Non-pigmented ciliary epithelial cell (primary cell): ENCODE results near the gene TRIM66.

Experiments used
- DNase-seq: peaks from one replicate; pipeline ENCODE4 v3.0.0-alpha.2; 2010; ENCODE audit warnings: low read depth

Gene TRIM66

DNA sequence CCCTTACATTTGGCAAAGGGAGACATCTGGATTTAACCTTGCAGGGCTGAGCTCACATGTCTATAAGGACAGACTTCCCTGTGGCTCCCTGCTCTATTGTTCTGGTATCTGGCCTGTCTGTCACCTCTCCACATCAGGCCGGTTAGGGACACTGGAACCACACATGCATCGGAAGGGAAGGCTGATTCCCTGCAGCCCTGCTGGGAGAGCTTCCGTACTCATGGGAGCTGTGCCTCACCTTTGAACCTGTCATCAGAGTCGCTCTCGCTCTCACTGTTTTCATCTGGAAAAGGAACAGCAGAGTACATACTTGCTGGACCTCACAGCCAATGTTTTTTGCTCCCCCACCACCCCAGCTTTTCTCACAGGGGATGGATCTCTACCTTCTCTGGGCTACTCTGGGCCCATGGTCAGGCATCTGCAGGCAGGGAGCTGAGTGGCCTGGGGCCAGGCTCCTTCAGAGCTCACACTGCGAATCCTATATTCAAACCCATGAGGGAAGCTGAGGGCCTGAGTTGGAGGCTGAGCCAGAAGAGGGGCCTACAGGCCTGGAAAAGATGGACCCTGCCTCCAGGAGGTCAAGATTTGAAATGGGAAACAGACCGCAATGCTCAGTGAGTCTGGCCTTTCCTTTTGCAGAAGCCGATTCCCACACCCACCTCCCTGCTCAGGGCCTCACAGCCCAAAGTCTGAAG lies 31.4 kb upstream of the TRIM66 start:
- no peak for DNase-seq

DNA sequence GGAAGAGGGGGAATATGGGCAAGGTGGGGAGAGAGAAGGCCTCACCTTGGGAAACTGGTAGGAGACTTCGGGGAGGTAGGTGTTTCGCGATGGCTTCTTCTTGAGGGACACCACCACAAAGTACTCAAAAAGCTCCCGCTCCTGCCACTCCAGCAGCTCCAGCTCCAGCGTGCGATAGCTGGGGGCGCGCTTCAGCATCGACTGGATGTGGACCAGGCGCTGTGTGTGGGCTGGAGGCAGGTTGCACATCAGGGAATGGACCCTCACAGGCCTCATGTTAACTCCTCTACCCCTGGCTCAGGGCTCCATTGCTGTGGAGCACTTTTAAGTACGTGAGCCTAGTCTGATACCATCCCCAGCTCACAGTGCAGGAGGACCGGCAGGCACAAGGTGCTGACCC lies 30.0 kb upstream of the TRIM66 start:
- DNase-seq, result no peak

DNA sequence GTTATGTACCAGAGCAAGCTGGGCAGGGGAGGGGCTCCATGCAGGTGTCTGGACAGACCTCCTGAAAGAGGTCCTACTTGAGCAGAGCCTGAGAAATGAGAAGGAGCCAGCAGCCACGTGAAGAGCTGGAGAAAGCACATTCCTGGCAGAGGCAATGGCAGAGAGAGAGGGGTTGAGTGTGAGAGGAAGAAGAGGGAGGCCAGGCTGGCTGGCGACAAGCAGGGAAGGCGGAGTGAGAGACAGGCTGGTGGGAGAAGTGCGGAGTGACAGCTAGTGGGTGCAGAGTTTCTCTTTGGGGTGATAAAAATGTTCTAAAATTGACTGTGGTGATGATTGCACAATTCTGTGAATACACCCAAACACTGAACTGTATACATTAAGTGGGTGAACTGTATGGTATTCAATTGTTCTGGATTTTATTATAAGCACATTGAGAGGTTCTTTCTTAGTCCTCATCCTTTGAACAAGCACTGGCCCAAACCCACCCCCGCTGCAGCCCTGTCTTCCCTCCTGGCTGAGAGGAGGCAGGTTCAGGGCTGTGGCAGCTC lies 29.5 kb upstream of the TRIM66 start:
- no peak for DNase-seq

DNA sequence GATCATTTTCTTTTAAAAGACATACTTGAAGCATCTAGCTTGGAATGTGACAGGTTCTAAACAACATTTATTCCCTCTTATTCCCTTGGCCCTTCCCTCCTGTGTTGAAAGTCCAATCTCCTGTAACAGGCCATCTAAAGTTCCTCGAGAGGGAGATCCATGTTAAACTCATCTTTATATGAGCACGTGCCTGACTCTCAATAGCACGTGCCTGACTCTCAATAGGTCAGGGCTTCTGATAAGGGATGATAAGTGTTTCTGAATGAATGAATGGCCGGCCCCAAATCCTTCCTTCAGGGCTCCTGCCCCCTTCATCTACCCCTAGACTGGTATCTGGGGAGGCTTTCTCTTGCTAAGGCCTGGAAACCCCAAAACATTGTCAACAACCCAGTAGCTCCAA lies 27.3 kb upstream of the TRIM66 start:
- DNase-seq, result no peak

DNA sequence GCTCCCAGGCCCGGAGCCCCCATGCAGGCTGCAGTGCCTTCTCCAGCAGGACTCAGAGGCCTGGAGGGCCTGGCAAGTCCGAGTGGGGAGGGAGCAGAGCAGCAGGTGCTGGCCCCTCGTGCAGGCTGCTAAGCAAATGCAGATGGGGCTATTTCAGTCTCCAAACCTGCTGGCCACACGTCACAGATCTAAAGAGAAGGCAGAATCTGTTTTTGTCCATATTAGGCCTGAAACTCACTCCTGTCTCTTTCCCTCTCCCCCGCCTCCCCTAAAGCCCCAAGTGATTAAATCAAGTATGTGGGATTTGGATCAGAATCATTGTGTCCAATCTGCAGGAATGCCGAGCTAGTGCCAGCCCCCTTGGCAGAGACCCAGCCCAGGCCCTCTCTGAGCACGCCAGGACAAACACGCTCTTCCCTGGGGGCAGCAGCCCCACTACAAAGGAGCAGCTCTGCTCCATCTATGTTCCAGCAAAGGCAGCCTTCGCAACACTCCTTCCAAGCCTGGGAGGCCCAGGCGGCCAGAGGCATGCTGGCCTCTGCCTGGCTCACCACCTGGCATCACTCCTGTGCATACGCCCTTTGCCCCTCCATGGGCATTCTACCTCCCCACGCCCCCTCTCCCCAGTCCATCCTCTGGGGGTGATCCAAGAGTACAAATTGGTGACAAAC lies 26.7 kb upstream of the TRIM66 start:
- DNase-seq, result no peak

DNA sequence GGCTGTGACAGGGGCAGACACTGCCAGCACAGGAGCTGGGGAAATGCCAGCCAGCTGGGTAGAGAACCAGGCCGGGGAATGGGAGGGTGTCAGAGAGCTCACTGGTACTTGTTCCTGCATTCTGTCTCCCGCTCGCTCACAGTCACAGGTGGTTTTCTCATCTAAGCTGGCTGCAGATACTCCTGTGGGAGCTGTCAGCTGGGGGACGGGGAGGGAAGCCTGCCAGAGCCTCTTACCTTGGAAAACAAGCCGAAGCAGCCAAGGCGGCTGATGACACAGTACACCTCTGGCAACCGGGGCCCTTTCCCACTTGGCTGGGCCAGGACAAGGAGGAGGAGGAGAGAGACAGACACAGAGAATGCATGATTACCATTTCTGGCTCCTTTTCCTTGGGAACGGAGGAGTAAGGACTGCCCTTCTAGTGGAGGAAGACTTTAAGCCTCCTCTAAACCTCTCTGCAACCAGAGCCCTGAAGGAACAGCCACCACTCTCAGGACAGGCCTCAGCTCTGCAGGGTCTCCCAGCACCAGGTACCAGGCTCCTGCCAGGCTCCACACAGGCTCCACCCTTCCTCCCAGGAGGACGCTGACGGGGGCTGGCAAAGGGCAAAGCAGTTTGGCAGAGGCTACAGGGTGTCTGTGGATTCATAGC lies 25.2 kb upstream of the TRIM66 start:
- DNase-seq, result no peak

DNA sequence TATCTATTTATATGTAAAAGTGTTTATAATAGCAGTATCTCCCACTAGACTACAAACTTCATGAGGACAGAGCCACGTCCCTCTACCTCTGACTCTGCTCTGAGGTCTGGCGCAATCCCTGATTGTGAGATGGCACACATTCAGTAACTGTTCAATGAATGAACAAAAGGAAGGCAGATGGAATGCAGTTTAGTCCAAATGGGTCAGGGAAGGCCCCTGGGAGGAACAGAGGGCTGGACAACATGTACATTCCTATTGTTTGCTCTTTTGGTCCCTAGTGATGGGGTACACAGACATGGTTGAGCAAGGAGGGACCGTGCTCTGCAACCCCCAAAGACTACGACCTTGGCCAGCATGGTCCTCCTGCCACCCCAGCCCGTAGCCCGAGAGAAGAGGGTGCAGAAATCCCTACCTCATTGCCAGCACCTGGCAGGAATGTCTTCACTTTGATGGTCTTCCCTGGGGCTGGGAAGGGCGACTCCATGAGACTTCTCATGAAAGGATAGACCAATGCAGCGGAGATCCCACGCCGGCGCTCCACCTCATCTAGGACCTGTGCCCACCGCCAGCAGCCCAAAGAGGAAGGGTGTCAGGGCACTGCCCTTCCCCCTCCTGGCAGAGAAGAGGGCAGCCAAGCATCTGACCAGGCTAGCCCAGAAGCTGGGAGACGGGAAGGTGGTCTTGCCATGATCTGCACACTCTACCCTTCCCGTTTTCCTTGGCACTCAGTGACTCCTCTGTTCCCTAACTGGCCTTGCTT lies 24.4 kb upstream of the TRIM66 start:
- DNase-seq, result no peak

DNA sequence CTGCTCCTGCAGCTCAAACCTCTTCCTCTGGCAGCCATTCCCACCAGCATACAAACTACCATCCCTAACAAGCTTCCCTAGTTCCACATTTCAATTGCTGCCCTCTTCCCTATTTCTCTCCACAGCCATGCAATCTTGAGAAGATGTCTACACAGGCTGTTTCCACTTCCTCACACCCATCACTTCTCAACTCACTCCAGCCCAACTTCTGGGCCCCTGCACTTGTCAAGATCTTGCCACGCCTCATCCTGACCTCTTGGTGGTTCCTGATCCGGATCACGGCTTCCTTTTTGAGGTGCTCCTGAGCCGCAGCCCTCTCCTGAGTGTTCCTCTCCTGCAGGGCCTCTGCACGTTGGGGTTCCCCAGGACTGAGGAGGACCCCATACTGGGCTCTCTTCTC lies 22.7 kb upstream of the TRIM66 start:
- no peak for DNase-seq

DNA sequence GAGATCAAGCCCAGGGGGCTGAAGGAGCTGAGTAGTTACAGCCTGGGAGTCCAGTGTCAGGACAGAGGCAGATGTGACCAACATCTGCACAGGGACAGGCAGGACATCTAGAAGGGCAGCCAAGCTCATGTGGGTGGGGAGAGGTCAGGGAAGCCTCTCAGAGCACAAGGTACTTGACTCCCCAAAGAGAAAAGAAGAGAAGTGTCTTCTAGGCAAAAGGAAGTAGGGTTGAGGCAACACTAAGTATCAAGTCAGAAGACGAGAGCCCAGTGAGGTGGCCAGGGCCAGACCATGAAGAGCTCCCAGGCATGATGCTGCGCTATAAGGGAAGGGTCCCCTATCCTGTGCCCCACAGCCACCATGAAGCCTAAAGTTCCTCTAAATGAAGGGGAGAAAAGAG lies 21.7 kb upstream of the TRIM66 start:
- no peak for DNase-seq

DNA sequence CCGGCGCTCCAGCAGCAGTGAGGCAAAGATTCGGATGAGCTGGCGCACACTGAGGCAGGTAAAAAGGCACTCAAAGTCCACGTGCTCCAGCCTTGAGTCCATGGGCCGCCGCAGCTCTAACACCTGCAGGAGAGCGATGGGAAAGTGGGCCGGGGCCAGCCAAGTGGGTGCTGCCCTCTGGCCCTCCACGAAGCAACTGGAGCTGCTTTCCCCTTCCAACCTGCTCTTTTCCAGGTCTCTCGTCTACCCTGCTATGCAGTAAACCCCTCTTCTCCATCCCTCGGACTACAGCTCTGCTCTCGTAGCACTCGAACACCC lies 20.1 kb upstream of the TRIM66 start:
- DNase-seq, result no peak

DNA sequence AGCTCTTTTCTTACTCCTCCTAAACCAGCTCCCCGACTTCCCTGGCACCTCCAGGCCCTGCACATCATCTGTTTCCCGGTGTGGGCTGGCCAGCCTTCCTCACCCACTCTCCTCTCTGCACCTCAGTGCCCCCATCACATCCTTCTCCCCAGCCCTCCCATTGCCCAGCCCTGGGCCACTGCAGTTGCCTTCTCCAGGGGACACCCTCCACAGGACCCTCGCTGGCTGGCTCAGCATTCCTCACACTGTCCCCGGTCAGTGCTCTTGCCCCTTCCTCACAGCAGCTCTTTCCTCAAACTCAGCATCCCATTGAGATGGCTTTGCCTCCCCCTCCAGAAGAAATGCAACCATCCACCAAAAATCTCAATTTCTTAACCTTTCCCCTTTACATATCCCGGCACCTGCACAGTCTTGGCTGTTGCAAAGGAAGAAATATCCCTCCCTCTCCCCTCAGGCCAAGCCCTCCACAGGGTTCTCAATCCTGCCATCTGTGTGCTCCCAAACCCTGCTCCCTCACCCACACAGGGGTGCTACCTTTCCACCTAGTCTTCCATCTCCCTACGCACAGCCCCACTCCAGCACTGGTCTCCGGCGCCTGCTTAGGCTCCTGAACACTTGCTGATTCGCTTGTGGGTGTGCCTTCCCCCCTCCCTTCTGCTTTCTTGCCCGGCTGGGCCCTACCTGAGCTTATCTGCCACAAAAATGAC lies 19.6 kb upstream of the TRIM66 start:
- DNase-seq, result no peak

DNA sequence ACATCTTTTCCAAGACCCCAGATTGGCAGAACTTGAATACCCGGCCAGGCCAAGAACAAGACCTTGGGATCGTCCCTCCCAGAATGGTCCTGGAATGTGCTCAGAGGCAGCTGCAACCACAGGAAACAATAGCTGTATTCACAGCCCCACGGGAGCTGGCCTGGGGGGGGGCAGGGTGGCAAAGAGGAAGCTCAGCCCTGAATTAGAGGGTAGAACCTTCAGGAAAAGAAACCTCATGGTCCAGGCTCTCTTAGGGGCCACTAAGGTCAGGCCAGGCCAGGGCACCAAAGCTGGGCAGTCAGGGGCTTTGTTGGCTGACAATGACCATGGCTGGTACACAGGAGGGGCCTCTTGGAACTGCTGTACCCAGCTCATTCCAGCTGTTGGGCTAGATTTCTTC lies 17.4 kb upstream of the TRIM66 start:
- no peak for DNase-seq

DNA sequence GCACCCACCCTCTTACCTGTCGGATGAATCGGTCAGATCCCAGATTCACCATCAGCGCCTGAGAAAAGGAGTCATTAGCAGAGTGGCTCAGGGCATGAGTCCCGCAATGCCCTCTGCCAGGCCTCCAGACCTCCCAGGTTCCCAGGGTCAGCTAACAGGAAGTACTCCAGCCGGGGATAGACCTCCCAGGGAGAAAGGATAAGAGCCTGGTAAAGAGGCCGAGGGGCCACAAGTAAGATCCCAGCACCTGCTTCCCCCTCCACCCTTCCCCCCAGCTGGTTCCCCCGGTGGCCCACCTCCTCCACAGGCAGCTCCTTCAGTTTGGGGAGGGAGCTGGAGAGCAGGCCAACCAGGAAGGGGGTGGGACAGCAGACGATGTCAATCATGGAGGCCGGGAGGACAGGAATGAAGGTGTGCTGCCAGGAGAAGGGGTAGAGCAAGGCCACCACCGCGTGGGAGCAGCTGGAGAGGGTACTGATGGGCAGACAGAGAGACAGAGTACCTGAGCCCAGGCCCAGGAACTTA lies 16.5 kb upstream of the TRIM66 start:
- DNase-seq, result no peak

DNA sequence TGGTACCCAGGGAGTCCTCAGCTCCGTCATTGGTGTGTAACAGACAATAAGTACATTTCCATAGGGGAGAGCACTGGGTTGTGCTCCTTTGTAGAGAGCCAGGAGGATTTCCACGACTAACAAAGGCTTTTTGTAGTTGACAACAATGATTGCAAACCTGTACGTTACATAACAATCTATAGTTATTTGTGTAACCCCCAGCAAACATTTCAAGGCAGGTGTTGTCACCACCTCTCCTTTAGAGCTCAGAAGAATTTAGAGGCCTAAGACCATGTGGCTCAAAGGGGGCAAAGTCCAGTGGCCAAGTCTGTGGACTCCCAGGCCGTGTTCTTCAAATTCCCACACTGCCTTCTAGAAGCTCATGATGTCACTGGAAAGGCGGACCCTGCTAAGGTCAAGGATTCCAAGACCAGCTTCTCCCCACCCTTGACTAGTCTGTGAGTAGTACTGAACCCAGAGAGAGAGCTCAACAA lies 15.9 kb upstream of the TRIM66 start:
- no peak for DNase-seq

DNA sequence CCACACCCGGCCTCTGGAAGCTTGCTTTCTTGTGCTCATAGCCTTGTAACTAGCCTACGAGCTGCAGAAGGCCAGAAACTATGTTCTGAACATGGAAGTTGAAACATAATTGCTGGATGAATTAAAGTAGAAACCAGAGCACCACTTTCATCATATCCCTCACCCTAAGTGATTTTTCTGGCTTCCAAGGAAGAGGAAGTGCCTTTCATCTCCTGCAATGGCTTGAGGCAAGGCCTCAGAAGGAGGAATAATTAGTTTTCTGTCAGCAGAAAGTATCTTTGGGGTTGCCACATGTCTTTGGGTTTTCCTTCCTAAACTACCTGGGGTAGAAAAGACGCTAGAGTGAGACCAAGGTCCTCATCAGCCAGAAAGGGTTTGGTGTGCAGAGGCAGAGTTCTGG lies 14.6 kb upstream of the TRIM66 start:
- no peak for DNase-seq

DNA sequence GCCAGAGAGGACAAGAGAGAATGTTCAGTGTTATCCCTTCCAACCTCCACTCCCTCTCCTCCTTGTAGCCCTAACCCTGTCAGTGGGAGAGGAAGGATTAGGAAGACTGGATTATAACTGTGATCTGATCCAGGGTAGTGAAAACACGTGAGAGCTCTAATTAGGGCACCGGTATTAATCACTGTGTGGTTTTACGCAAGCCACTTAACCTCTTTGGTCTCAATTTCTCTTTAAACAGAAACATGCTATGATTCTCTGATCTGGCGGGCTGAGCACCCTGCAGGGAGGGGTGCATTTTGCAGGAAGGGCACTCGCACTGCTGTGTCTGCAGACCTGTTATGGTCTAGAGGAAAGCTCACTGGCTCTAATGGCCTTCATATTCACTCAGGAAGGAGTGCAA lies 11.7 kb upstream of the TRIM66 start:
- DNase-seq, result no peak

DNA sequence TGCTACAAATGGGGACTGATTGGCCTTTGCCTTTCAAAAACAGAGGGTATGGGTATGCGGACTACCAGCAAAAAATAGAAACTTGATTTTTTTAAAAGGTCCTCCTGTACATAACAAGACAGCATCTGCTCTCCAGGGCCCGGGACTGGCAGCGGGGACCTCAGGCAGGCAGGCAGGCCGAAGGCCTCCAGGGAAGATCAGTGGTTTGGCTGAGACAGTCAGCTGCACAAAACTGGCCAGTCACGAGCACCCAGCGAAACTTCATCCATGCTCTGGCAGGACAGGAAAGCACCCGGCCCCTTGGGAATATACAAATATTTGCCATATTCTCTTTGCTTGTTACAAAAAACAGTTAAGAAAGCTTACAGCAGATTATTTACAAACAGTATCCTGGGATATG lies 11.1 kb upstream of the TRIM66 start:
- DNase-seq, result no peak

DNA sequence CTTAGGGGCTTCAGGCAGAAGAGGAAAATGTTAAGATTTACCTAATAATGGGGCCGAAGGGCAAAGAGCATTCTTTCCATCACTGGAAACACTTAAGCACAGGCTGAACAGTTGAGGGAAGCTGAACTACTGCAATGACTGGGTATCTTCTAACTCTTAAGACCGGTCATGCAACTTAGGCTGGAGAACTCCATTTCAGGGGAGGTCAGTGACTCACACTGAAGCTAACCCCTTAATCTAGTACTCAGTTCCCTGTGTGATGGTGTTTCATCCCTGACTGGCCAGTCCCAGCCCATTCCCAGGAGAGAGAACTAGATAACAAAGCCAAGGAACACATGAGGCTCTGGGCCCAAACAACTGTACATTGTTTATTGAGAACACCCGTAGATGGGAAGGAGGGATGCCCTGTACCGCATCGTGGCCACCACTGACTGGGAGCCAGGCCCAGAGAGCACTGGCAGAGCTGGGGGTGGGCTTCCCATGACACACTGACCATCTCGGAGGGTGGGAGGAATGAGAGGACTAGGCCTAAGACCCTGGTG lies 10.6 kb upstream of the TRIM66 start:
- no peak for DNase-seq

DNA sequence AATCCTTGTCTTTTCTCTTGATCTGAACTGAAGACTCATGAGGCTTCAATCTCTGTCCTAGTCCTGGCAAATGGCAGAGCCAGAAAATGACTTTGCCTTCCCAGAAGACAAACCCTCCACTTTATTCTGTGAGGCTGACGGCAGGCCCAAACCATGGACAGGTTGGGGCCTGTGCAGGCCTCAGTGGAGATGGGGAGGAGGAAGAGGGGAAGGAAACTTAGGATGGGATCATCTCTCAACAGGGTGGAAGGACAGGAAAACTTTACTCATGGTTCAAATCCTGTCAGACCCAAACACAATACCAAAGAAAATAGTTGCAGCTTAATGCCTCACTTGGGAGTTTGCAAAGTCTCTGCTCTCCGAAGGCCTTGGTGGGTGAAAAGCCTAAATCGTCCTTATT lies 10.0 kb upstream of the TRIM66 start:
- DNase-seq, result no peak

DNA sequence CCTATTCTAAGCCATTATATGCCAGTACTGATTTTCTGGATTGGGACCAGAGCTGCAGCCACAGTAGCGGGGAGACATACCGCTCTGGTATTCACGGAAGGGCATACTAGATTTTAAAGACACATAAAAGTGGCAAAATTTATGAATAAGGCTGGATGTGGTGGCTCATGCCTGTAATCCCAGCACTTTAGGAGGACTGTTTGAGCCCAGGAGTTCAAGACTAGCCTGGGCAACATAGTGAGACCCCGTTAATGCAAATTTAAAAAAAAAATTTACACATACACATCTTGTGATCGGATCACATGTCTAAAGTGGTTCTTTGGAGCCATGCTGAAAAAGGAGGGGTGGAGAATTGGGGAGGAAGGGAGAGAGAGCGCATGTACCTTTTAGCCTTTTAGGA lies 9.1 kb upstream of the TRIM66 start:
- DNase-seq, result no peak
